Neural cell (in vitro differentiated cells): ENCODE data around the gene CCDC191. TPM values are rescaled to one million over a fixed set of nuclear protein-coding genes. Genes with fewer than 3 reads are reported as not detected.

Source experiments
- H2AFZ ChIP-seq: fragments of 200-600, 300-800 bp; sonication (generic), shearing (Covaris generic); 2 replicates; pipeline ENCODE4 v1.6.0; 2014; ENCODE audit warnings: low read depth, mild to moderate bottlenecking, antibody characterized with exemption, low read length, moderate library complexity
- H3F3A ChIP-seq: fragments of 200-600 bp; shearing (Covaris generic); 2 replicates; pipeline ENCODE4 v1.6.1; 2016; ENCODE audit warnings: mild to moderate bottlenecking, moderate library complexity, mixed read lengths, antibody characterized with exemption, low read length; ENCODE audit not compliant: insufficient read depth, poor library complexity, severe bottlenecking
- H3K27ac ChIP-seq: fragments of 200-600, 300-800 bp; sonication (generic), shearing (Covaris generic); 2 replicates; pipeline ENCODE4 v1.5.1; 2014; ENCODE audit warnings: mild to moderate bottlenecking, low read length, moderate library complexity
- H3K27me3 ChIP-seq: fragments of 300-800, 200-600 bp; sonication (generic), shearing (Covaris generic); 2 replicates; pipeline ENCODE4 v1.6.0; 2014; ENCODE audit warnings: mild to moderate bottlenecking, low read depth, low read length, moderate library complexity; ENCODE audit not compliant: insufficient read depth
- H3K36me3 ChIP-seq: fragments of 300-800, 200-600 bp; sonication (generic), shearing (Covaris generic); 2 replicates; pipeline ENCODE4 v1.5.1; 2014; ENCODE audit warnings: mild to moderate bottlenecking, antibody characterized with exemption, low read length, moderate library complexity; ENCODE audit not compliant: insufficient read depth
- H3K4me2 ChIP-seq: fragments of 300-800, 200-600 bp; sonication (generic), shearing (Covaris generic); 2 replicates; pipeline ENCODE4 v1.6.0; 2014; ENCODE audit warnings: mild to moderate bottlenecking, low read length
- H3K4me3 ChIP-seq: fragments of 300-800, 200-600 bp; sonication (generic), shearing (Covaris generic); 2 replicates; pipeline ENCODE4 v1.5.1; 2014; ENCODE audit warnings: mild to moderate bottlenecking, low read length, moderate library complexity
- H3K79me2 ChIP-seq: fragments of 200-600 bp; shearing (Covaris generic); replicated peaks from 2 replicates; pipeline ENCODE4 v1.6.0; 2014; ENCODE audit warnings: mild to moderate bottlenecking, low read length, moderate library complexity; ENCODE audit not compliant: insufficient read depth
- H3K9ac ChIP-seq: fragments of 300-800, 200-600 bp; sonication (generic), shearing (Covaris generic); 2 replicates; pipeline ENCODE4 v1.6.1; 2016; ENCODE audit warnings: mild to moderate bottlenecking, low read length, mixed read lengths
- H3K9me2 ChIP-seq: fragments of 200-600 bp; shearing (Covaris generic); 2 replicates; pipeline ENCODE4 v1.6.1; 2016; ENCODE audit warnings: mild to moderate bottlenecking, low read length, mixed read lengths; ENCODE audit not compliant: insufficient read depth
- H3K9me3 ChIP-seq: fragments of 200-600, 300-800 bp; sonication (generic), shearing (Covaris generic); 2 replicates; pipeline ENCODE4 v1.6.1; 2016; ENCODE audit warnings: mild to moderate bottlenecking, mixed run types, low read length, moderate library complexity, mixed read lengths
- H4K20me1 ChIP-seq: fragments of 200-600 bp; shearing (Covaris generic); 2 replicates; pipeline ENCODE4 v1.6.1; 2016; ENCODE audit warnings: mild to moderate bottlenecking, mixed run types; ENCODE audit not compliant: insufficient read depth
- EP300 ChIP-seq: fragments of 450-650 bp; conservative IDR thresholded peaks from 2 replicates; pipeline ENCODE4 v1.6.1; 2014; ENCODE audit warnings: antibody characterized with exemption, mild to moderate bottlenecking, moderate library complexity; ENCODE audit not compliant: poor library complexity, severe bottlenecking
- EZH2 ChIP-seq: fragments of 200-600, 300-800 bp; shearing (Covaris generic), sonication (generic); IDR thresholded peaks from 2 replicates; pipeline ENCODE4 v1.6.1; 2014; ENCODE audit warnings: antibody characterized with exemption, low read length, borderline replicate concordance, mild to moderate bottlenecking; ENCODE audit not compliant: insufficient read depth, poor library complexity, severe bottlenecking
- MXI1 ChIP-seq: fragments of 450-650 bp; conservative IDR thresholded peaks from 2 replicates; pipeline ENCODE4 v1.6.1; 2014; ENCODE audit warnings: antibody characterized with exemption, mild to moderate bottlenecking; ENCODE audit not compliant: poor library complexity, severe bottlenecking
- POLR2AphosphoS5 ChIP-seq: IDR thresholded peaks from 2 replicates; pipeline ENCODE4 v1.6.1; 2012
- RAD21 ChIP-seq: fragments of 450-650 bp; conservative IDR thresholded peaks from 2 replicates; pipeline ENCODE4 v1.6.1; 2014; ENCODE audit warnings: antibody characterized with exemption, mild to moderate bottlenecking, moderate library complexity
- SMC3 ChIP-seq: fragments of 450-650 bp; conservative IDR thresholded peaks from 2 replicates; pipeline ENCODE4 v1.6.1; 2014; ENCODE audit warnings: antibody characterized with exemption, mild to moderate bottlenecking, moderate library complexity; ENCODE audit not compliant: poor library complexity
- TAF1 ChIP-seq: IDR thresholded peaks from 2 replicates; pipeline ENCODE4 v1.6.1; 2012; ENCODE audit warnings: low read depth
- polyA plus RNA-seq: library from polyadenylated mRNA; depleted of rRNA; stranded (reverse); fragments of >200 nt; gene quantifications from 2 replicates; pipeline ENCODE4 v1.2.3, GENCODE V29; 2014
- TF ChIP-seq, protein P1 (sequence below): IDR thresholded peaks from 2 replicates; pipeline ENCODE4 v1.6.1; 2012; ENCODE audit warnings: borderline replicate concordance
- TF ChIP-seq, protein P2 (sequence below): fragments of 450-650 bp; IDR thresholded peaks from 2 replicates; pipeline ENCODE4 v1.5.1; 2014; ENCODE audit warnings: antibody characterized with exemption, mild to moderate bottlenecking, moderate library complexity; ENCODE audit not compliant: poor library complexity, severe bottlenecking

CCDC191 gene
- polyA plus RNA-seq, 1 donor from 2014 or later, result 14.9 TPM

DNA sequence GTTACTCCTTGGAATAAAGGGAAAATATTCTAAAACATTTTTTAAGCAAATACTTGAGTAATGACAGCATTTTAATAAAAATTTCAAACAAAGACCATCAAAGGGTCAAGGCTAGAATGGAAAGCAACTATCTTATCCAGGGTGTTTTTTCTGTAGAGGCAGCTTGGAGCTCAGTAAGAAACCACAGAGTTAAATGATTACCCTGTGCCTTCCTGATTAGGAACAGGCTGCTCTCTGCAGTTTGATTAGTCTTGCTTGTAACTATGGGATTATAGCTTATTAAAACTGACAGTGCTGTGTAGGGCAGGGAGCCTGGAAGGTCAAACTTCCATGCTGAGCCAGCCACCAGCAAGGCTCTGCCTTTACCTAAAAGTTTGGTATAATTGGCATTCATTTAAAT lies 33.3 kb upstream of the CCDC191 start:
- no peaks in the 10 kb centered on the region for H4K20me1 ChIP-seq
- H3K9me2 ChIP-seq, result no peaks in the 10 kb centered on the region
- H3K79me2 ChIP-seq, result no peaks in the 10 kb centered on the region
- no peaks in the 10 kb centered on the region for H3K9me3 ChIP-seq
- no peaks in the 10 kb centered on the region for H3K27me3 ChIP-seq
- H3K27ac ChIP-seq, result no peak overlapping the region
- H3K4me2 ChIP-seq, result no peak overlapping the region
- H3K4me3 ChIP-seq, result no peak overlapping the region
- H3K9ac ChIP-seq, result no peak overlapping the region
- H3F3A ChIP-seq, result no peaks in the 10 kb centered on the region
- no peak overlapping the region for H2AFZ ChIP-seq
- TF ChIP-seq TAF1 (no peak), EZH2 (no peak), RAD21 (no peak), SMC3 (no peak), MXI1 (no peak), EP300 (no peak), POLR2AphosphoS5 (no peak)
- TF ChIP-seq, protein P1, sequence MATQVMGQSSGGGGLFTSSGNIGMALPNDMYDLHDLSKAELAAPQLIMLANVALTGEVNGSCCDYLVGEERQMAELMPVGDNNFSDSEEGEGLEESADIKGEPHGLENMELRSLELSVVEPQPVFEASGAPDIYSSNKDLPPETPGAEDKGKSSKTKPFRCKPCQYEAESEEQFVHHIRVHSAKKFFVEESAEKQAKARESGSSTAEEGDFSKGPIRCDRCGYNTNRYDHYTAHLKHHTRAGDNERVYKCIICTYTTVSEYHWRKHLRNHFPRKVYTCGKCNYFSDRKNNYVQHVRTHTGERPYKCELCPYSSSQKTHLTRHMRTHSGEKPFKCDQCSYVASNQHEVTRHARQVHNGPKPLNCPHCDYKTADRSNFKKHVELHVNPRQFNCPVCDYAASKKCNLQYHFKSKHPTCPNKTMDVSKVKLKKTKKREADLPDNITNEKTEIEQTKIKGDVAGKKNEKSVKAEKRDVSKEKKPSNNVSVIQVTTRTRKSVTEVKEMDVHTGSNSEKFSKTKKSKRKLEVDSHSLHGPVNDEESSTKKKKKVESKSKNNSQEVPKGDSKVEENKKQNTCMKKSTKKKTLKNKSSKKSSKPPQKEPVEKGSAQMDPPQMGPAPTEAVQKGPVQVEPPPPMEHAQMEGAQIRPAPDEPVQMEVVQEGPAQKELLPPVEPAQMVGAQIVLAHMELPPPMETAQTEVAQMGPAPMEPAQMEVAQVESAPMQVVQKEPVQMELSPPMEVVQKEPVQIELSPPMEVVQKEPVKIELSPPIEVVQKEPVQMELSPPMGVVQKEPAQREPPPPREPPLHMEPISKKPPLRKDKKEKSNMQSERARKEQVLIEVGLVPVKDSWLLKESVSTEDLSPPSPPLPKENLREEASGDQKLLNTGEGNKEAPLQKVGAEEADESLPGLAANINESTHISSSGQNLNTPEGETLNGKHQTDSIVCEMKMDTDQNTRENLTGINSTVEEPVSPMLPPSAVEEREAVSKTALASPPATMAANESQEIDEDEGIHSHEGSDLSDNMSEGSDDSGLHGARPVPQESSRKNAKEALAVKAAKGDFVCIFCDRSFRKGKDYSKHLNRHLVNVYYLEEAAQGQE, result no peak
- TF ChIP-seq, protein P2, sequence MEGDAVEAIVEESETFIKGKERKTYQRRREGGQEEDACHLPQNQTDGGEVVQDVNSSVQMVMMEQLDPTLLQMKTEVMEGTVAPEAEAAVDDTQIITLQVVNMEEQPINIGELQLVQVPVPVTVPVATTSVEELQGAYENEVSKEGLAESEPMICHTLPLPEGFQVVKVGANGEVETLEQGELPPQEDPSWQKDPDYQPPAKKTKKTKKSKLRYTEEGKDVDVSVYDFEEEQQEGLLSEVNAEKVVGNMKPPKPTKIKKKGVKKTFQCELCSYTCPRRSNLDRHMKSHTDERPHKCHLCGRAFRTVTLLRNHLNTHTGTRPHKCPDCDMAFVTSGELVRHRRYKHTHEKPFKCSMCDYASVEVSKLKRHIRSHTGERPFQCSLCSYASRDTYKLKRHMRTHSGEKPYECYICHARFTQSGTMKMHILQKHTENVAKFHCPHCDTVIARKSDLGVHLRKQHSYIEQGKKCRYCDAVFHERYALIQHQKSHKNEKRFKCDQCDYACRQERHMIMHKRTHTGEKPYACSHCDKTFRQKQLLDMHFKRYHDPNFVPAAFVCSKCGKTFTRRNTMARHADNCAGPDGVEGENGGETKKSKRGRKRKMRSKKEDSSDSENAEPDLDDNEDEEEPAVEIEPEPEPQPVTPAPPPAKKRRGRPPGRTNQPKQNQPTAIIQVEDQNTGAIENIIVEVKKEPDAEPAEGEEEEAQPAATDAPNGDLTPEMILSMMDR, result no peak
- no peaks in the 10 kb centered on the region for H3K36me3 ChIP-seq

DNA sequence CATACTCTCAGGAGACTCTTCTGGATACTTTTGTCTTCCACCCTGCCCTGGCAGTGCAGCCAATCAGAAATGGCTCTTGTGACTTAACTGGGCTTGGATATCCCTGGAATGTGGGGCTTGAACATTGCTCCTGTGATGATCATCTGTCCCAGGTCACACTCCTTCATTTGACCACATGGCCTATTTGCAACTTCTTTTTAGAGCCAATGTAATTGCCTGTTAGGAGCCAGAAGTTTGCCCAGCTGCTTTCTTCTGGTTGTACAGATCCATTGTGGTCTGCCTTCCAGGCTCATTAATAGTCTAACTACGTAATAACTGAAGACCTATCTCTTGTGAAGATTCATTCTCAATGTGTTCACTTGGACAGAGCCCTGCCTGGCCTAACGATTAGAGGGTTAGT lies 30.0 kb upstream of the CCDC191 start:
- no peaks in the 10 kb centered on the region for H3K9me2 ChIP-seq

DNA sequence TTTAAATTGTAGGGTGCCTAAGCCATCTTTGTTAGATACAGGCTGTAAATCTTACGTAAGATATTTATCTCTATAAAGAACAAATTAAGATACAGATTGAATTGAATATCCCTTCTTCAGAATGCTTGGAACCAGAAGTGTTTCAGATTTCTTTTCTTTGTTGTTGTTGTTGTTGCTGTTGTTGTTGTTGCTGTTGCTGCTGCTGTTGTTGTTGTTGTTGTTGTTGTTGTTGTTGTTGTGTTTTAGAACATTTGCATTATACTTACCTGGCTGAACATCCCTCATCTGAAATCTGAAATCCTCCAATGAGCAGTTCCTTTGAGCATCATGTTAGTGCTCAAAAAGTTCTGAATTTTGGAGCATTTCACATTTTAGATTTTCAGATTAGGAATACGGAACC lies 26.8 kb upstream of the CCDC191 start:
- H3F3A ChIP-seq, result no peaks in the 10 kb centered on the region
- H3K4me2 ChIP-seq, result no peak overlapping the region
- no peaks in the 10 kb centered on the region for H3K79me2 ChIP-seq
- no peak overlapping the region for H3K4me3 ChIP-seq
- no peak overlapping the region for H2AFZ ChIP-seq
- no peaks in the 10 kb centered on the region for H4K20me1 ChIP-seq
- no peak overlapping the region for H3K27ac ChIP-seq
- no peaks in the 10 kb centered on the region for H3K27me3 ChIP-seq
- TF ChIP-seq EZH2 (no peak), RAD21 (no peak), SMC3 (no peak)
- TF ChIP-seq, protein P1, result no peak
- no peaks in the 10 kb centered on the region for H3K36me3 ChIP-seq
- no peaks in the 10 kb centered on the region for H3K9me2 ChIP-seq
- H3K9me3 ChIP-seq, result no peaks in the 10 kb centered on the region
- H3K9ac ChIP-seq, result no peak overlapping the region

More for the DNA sequence above, 30.0 kb upstream of the CCDC191 start:
- H3K36me3 ChIP-seq, result no peaks in the 10 kb centered on the region
- H4K20me1 ChIP-seq, result no peaks in the 10 kb centered on the region
- H3F3A ChIP-seq, result no peaks in the 10 kb centered on the region
- no peak overlapping the region for H3K9ac ChIP-seq
- no peaks in the 10 kb centered on the region for H3K79me2 ChIP-seq
- TF ChIP-seq EP300, result no peak
- TF ChIP-seq EZH2, result no peak
- TF ChIP-seq MXI1, result no peak
- H3K4me2 ChIP-seq, result no peak overlapping the region
- H3K9me3 ChIP-seq, result no peaks in the 10 kb centered on the region
- H3K27ac ChIP-seq, result no peak overlapping the region
- H3K4me3 ChIP-seq, result no peak overlapping the region
- H3K27me3 ChIP-seq, result no peaks in the 10 kb centered on the region
- no peak overlapping the region for H2AFZ ChIP-seq
